Muscle layer of colon (tissue), 2 donors: ENCODE results near the gene CNPY4.
A peak's percentile ranks its signal among the peaks of the same experiment; 100 is the strongest.

Experiments
- H3K27ac ChIP-seq: one replicate; pipeline ENCODE4 v1.7.0; 2013; ENCODE audit warnings: low read depth, mild to moderate bottlenecking, low read length, moderate library complexity
- H3K27me3 ChIP-seq, 2 donors: one replicate each; pipeline ENCODE4 v1.7.0; 2013; ENCODE audit warnings: low read length in 2 of 2, mild to moderate bottlenecking in 2 of 2; ENCODE audit not compliant: insufficient read depth in 2 of 2, control insufficient read depth in 1 of 2
- H3K36me3 ChIP-seq: one replicate; pipeline ENCODE4 v1.7.0; 2013; ENCODE audit warnings: mild to moderate bottlenecking, low read length; ENCODE audit not compliant: insufficient read depth
- H3K4me1 ChIP-seq: one replicate; pipeline ENCODE4 v1.7.0; 2013; ENCODE audit warnings: mild to moderate bottlenecking, low read length; ENCODE audit not compliant: insufficient read depth
- H3K4me3 ChIP-seq, 2 donors: one replicate each; pipeline ENCODE4 v1.7.0; 2013; ENCODE audit warnings: low read length in 2 of 2, low read depth in 1 of 2, mild to moderate bottlenecking in 1 of 2, moderate library complexity in 1 of 2
- H3K9ac ChIP-seq: one replicate; pipeline ENCODE4 v1.7.0; 2013; ENCODE audit warnings: low read length
- H3K9me3 ChIP-seq: one replicate; pipeline ENCODE4 v1.7.0; 2013; ENCODE audit warnings: mild to moderate bottlenecking, low read length
- donor health status: abdominal sarcoma.
- donor health status: Adenocarcinoma of cecum.

The CNPY4 gene

GRCh38 chr7:100082978-100083377 is 36.5 kb upstream of the CNPY4 start:
- Histone ChIP-seq H3K4me1 (peaks cover 30% of the 10 kb centered on the region), H3K9ac (no peak overlapping the region), H3K27ac (no peak overlapping the region), H3K9me3 (no peaks in the 10 kb centered on the region), H3K27me3 (no peaks in the 10 kb centered on the region), H3K4me3 (no peak overlapping the region), H3K36me3 (peaks cover 10% of the 10 kb centered on the region)

GRCh38 chr7:100085515-100085914 is 33.9 kb upstream of the CNPY4 start:
- Histone ChIP-seq H3K9me3 (no peaks in the 10 kb centered on the region), H3K9ac (no peak overlapping the region), H3K4me3 (no peak overlapping the region), H3K36me3 (peaks cover 5% of the 10 kb centered on the region), H3K27ac (no peak overlapping the region), H3K4me1 (peaks cover 34% of the 10 kb centered on the region), H3K27me3 (no peaks in the 10 kb centered on the region)

- Histone ChIP-seq H3K27me3 (no peaks in the 10 kb centered on the region), H3K9ac (no peak overlapping the region), H3K27ac (peak overlapping the region; percentile 95), H3K4me3 (no peak overlapping the region), H3K9me3 (no peaks in the 10 kb centered on the region), H3K4me1 (peaks cover 29% of the 10 kb centered on the region), H3K36me3 (peaks cover 22% of the 10 kb centered on the region)
These were observed 32.2 kb upstream of the CNPY4 start for GRCh38 chr7:100087055-100087750.

- no peaks in the 10 kb centered on the region for H3K27me3 ChIP-seq
- H3K27ac ChIP-seq, result peak overlapping the region; percentile 95
- H3K9me3 ChIP-seq, result no peaks in the 10 kb centered on the region
- peak overlapping the region; percentile 67 to 94 for H3K4me3 ChIP-seq
- H3K36me3 ChIP-seq, result peaks cover 31% of the 10 kb centered on the region
- H3K9ac ChIP-seq, result peak overlapping the region; percentile 27
- H3K4me1 ChIP-seq, result peaks cover 29% of the 10 kb centered on the region
These were observed 31.3 kb upstream of the CNPY4 start for GRCh38 chr7:100088095-100088620.

GRCh38 chr7:100088621-100089457 is 30.6 kb upstream of the CNPY4 start, which contains the start of gene COPS6:
Gene COPS6 (plus strand): TSS chr7:100088969. CDS start chr7:100088991, 22 bp downstream.
- H3K36me3 ChIP-seq, result peaks cover 38% of the 10 kb centered on the region
- H3K27me3 ChIP-seq, result no peaks in the 10 kb centered on the region
- H3K27ac ChIP-seq, result peak within 1 kb of the TSS; percentile 95
- H3K9me3 ChIP-seq, result no peaks in the 10 kb centered on the region
- H3K4me3 ChIP-seq, result peak within 1 kb of the TSS; percentile 94 to 95
- peak within 1 kb of the TSS; percentile 77 for H3K9ac ChIP-seq
- H3K4me1 ChIP-seq, result peaks cover 29% of the 10 kb centered on the region

- Histone ChIP-seq H3K27ac (peak overlapping the region; percentile 95), H3K9ac (peak overlapping the region; percentile 77), H3K36me3 (peaks cover 46% of the 10 kb centered on the region), H3K4me3 (peak overlapping the region; percentile 94 to 95), H3K4me1 (peaks cover 29% of the 10 kb centered on the region), H3K27me3 (no peaks in the 10 kb centered on the region), H3K9me3 (no peaks in the 10 kb centered on the region)
These were observed 29.8 kb upstream of the CNPY4 start for GRCh38 chr7:100089458-100090196.

- H3K4me1 ChIP-seq, result peaks cover 22% of the 10 kb centered on the region
- no peak overlapping the region for H3K9ac ChIP-seq
- H3K9me3 ChIP-seq, result no peaks in the 10 kb centered on the region
- no peaks in the 10 kb centered on the region for H3K27me3 ChIP-seq
- H3K4me3 ChIP-seq, result no peak overlapping the region
- peaks cover 56% of the 10 kb centered on the region for H3K36me3 ChIP-seq
- H3K27ac ChIP-seq, result no peak overlapping the region
These were observed 28.7 kb upstream of the CNPY4 start for GRCh38 chr7:100090527-100091410.

- Histone ChIP-seq H3K4me3 (no peak overlapping the region), H3K9me3 (no peaks in the 10 kb centered on the region), H3K27me3 (no peaks in the 10 kb centered on the region), H3K27ac (no peak overlapping the region), H3K9ac (no peak overlapping the region), H3K4me1 (peaks cover 22% of the 10 kb centered on the region), H3K36me3 (peaks cover 64% of the 10 kb centered on the region)
These were observed 27.8 kb upstream of the CNPY4 start for GRCh38 chr7:100091411-100092181.

- Histone ChIP-seq H3K27ac (no peak overlapping the region), H3K4me3 (no peak overlapping the region), H3K27me3 (no peaks in the 10 kb centered on the region), H3K9ac (no peak overlapping the region), H3K9me3 (no peaks in the 10 kb centered on the region), H3K4me1 (peaks cover 15% of the 10 kb centered on the region), H3K36me3 (peaks cover 76% of the 10 kb centered on the region)
These were observed 26.4 kb upstream of the CNPY4 start for GRCh38 chr7:100093054-100093453.

- Histone ChIP-seq H3K4me3 (no peak overlapping the region), H3K36me3 (peaks cover 81% of the 10 kb centered on the region), H3K4me1 (peaks cover 11% of the 10 kb centered on the region), H3K9me3 (no peaks in the 10 kb centered on the region), H3K27me3 (no peaks in the 10 kb centered on the region), H3K27ac (no peak overlapping the region), H3K9ac (no peak overlapping the region)
These were observed 25.9 kb upstream of the CNPY4 start for GRCh38 chr7:100093498-100093897.
